ENCODE measurements around the gene KDM3A. TPM values are rescaled to one million over a fixed set of nuclear protein-coding genes. Genes with fewer than 3 reads are reported as not detected.

Gene KDM3A
- total RNA-seq, 1 experiment from 2014 or later = 52.6 TPM

DNA sequence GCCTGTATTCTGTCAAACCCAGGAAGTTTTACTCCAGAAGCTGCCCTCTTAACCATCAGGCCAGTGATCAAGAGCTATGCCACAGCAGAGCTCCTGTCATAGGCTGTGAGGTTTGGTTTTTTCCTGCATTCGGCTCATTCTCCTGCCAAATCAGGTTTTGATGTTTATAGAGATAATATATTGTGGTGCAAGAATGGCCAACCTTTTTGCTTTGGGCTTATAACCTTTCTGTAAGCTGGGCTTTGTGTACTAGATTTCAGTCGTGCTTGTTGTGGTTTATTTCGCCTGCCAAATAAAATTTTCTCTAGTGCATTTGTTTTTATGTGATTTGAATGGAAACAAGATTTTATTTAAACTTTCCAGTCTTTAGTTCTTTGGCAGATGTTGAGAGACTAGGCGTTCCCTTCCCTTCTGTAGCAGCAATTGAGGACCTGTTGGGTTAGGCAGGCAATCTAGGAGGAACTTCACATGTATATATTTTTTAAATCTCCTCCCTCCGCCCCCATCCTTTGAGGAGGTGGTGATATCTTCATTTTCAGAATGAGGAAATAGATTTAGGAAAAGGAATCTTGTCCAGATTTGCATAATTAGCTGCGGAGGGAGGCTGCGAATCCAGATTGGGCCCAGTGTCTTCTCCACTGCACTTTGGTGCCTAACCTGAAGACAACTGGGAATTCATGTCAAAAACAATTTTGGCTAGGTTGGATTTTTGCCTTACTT, 2.6 kb downstream of the KDM3A start:
- Histone ChIP-seq H3K9me2 (ENCODE audit: insufficient read depth) (no peaks in the 10 kb centered on the region), H3K9me3 (ENCODE audit: control insufficient read depth in 1 of 2, insufficient read depth in 1 of 2, low read depth in 1 of 2, low read length in 2 of 2) (no peaks in the 10 kb centered on the region; a peak in 1 of 4 replicates), H3K79me2 (ENCODE audit: insufficient read depth, low read length) (peaks cover 65% of the 10 kb centered on the region), H3K9ac (ENCODE audit: low read length) (no peak overlapping the region), H4K20me1 (ENCODE audit: insufficient read depth) (no peaks in the 10 kb centered on the region; the same call in 1 of the 2 replicates), H3K36me3 (ENCODE audit: control insufficient read depth in 1 of 2, insufficient read depth in 2 of 2, low read length in 2 of 2) (peaks cover 0 to 2% of the 10 kb centered on the region in 2 experiments; a peak in 1 of 4 replicates), H2AFZ (ENCODE audit: low read depth, low read length, poor library complexity, severe bottlenecking) (no peak overlapping the region), H3K4me3 (replicated peaks in 1 of 2; ENCODE audit: low read depth in 1 of 2, low read length in 2 of 2) (no peak overlapping the region), H3K4me1 (ENCODE audit: control insufficient read depth in 1 of 2, insufficient read depth in 2 of 2, low read length in 2 of 2) (peaks cover 9 to 21% of the 10 kb centered on the region in 2 experiments), H3K27me3 (ENCODE audit: insufficient read depth, low read length) (no peaks in the 10 kb centered on the region), H3K27ac (ENCODE audit: low read depth, low read length) (no peak overlapping the region), H3K4me2 (ENCODE audit: low read length) (peak overlapping the region; percentile 83; the same call in 1 of the 2 replicates)
- no peak for TF ChIP-seq YY1 (IDR thresholded peaks at IDR 0.05; ENCODE audit: extremely low read depth, insufficient replicate concordance, low read depth, low read length)
- no peak for TF ChIP-seq EZH2phosphoT487 (IDR thresholded peaks at IDR 0.05; ENCODE audit: borderline replicate concordance)
- TF ChIP-seq FOSL1 (IDR thresholded peaks at IDR 0.05; ENCODE audit: low read depth) = no peak
- no peak for TF ChIP-seq EGR1 (IDR thresholded peaks at IDR 0.05; ENCODE audit: low read depth)
- intact Hi-C loops (cut with micrococcal nuclease) = loop anchor here (5.0 kb wide), 3 partner anchors 119 to 246 kb away; partner anchors contain the start of genes CHMP3, IMMT, MRPL35 and RNF103
- BruUV-seq (replicated peaks) = no TSS peak
- ChIA-PET RAD21 (ENCODE audit: low non-redundant PET in 1 of 2, low total read pairs in 2 of 2, uncharacterized antibody in 2 of 2, unreplicated experiment in 2 of 2) (no interaction called here), CTCF (no interaction called here), POLR2A (no interaction called here)
- ATAC-seq (no peak), DNase-seq (ENCODE audit: low read depth, low spot score) (no peak)

GRCh38 chr2:86445436-86445835, 4.3 kb downstream of the KDM3A start:
- TF ChIP-seq CBX3 (IDR thresholded peaks at IDR 0.05; ENCODE audit: low read depth) (no peak), ZFX (IDR thresholded peaks at IDR 0.05) (no peak), CEBPB (IDR thresholded peaks at IDR 0.05; ENCODE audit: low read depth) (no peak), RAD21 (IDR thresholded peaks at IDR 0.05; ENCODE audit: low read depth) (no peak), ATF3 (IDR thresholded peaks at IDR 0.05) (no peak), SIN3A (IDR thresholded peaks at IDR 0.05; ENCODE audit: low read depth) (no peak), FOSL1 (IDR thresholded peaks at IDR 0.05; ENCODE audit: low read depth) (no peak), ZBTB33 (IDR thresholded peaks at IDR 0.05; ENCODE audit: extremely low read depth, insufficient replicate concordance, low read length) (no peak), EGR1 (IDR thresholded peaks at IDR 0.05; ENCODE audit: low read depth) (no peak), TCF7L2 (IDR thresholded peaks at IDR 0.05; ENCODE audit: borderline replicate concordance, extremely low read depth, insufficient read depth, insufficient read length) (no peak), SRF (IDR thresholded peaks at IDR 0.05; ENCODE audit: low read depth) (no peak)
- TF ChIP-seq, protein P1, sequence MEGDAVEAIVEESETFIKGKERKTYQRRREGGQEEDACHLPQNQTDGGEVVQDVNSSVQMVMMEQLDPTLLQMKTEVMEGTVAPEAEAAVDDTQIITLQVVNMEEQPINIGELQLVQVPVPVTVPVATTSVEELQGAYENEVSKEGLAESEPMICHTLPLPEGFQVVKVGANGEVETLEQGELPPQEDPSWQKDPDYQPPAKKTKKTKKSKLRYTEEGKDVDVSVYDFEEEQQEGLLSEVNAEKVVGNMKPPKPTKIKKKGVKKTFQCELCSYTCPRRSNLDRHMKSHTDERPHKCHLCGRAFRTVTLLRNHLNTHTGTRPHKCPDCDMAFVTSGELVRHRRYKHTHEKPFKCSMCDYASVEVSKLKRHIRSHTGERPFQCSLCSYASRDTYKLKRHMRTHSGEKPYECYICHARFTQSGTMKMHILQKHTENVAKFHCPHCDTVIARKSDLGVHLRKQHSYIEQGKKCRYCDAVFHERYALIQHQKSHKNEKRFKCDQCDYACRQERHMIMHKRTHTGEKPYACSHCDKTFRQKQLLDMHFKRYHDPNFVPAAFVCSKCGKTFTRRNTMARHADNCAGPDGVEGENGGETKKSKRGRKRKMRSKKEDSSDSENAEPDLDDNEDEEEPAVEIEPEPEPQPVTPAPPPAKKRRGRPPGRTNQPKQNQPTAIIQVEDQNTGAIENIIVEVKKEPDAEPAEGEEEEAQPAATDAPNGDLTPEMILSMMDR (IDR thresholded peaks at IDR 0.05 in 2 of 3, conservative IDR thresholded peaks at IDR 0.05 in 1 of 3; ENCODE audit: borderline replicate concordance in 1 of 3, insufficient read depth in 1 of 3, low read depth in 2 of 3, low read length in 2 of 3) = no peak
- TF ChIP-seq, protein P2, sequence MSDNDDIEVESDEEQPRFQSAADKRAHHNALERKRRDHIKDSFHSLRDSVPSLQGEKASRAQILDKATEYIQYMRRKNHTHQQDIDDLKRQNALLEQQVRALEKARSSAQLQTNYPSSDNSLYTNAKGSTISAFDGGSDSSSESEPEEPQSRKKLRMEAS (IDR thresholded peaks at IDR 0.05) = no peak
- H3K9me3 ChIP-seq (ENCODE audit: control insufficient read depth in 1 of 2, insufficient read depth in 1 of 2, low read depth in 1 of 2, low read length in 2 of 2) = no peaks in the 10 kb centered on the region; a peak in 1 of 4 replicates
- DNase-seq (ENCODE audit: low read depth, low spot score) (no peak), ATAC-seq (no peak)
- H4K20me1 ChIP-seq (ENCODE audit: insufficient read depth) = no peaks in the 10 kb centered on the region; the same call in 1 of the 2 replicates
- no TSS peak for BruUV-seq (replicated peaks)
- no peak overlapping the region for H2AFZ ChIP-seq (ENCODE audit: low read depth, low read length, poor library complexity, severe bottlenecking)
- H3K4me2 ChIP-seq (ENCODE audit: low read length) = no peak overlapping the region
- POLR2A ChIA-PET = no interaction called here
- H3K27ac ChIP-seq (ENCODE audit: low read depth, low read length) = no peak overlapping the region
- H3K9ac ChIP-seq (ENCODE audit: low read length) = no peak overlapping the region
- no peaks in the 10 kb centered on the region for H3K9me2 ChIP-seq (ENCODE audit: insufficient read depth)
- intact Hi-C loops (cut with micrococcal nuclease) = no loop called here
- CTCF ChIA-PET = no interaction called here
- H3K4me3 ChIP-seq (replicated peaks in 1 of 2; ENCODE audit: low read depth in 1 of 2, low read length in 2 of 2) = no peak overlapping the region
- RAD21 ChIA-PET (ENCODE audit: low non-redundant PET in 1 of 2, low total read pairs in 2 of 2, uncharacterized antibody in 2 of 2, unreplicated experiment in 2 of 2) = no interaction called here
- H3K27me3 ChIP-seq (ENCODE audit: insufficient read depth, low read length) = no peaks in the 10 kb centered on the region
- peaks cover 6 to 17% of the 10 kb centered on the region in 2 experiments for H3K4me1 ChIP-seq (ENCODE audit: control insufficient read depth in 1 of 2, insufficient read depth in 2 of 2, low read length in 2 of 2)
- H3K79me2 ChIP-seq (ENCODE audit: insufficient read depth, low read length) = peaks cover 65% of the 10 kb centered on the region
- peaks cover 3 to 10% of the 10 kb centered on the region in 2 experiments; a peak in 2 of 4 replicates for H3K36me3 ChIP-seq (ENCODE audit: control insufficient read depth in 1 of 2, insufficient read depth in 2 of 2, low read length in 2 of 2)
